Tibial nerve (tissue), 4 donors: Measurements from ENCODE around the gene MTMR11. TPM values are rescaled to one million over a fixed set of nuclear protein-coding genes. Genes with fewer than 3 reads are reported as not detected.

Source experiments
- DNase-seq, 2 donors: peaks; one replicate each; pipeline ENCODE4 v3.0.0-alpha.2; 2019; ENCODE audit warnings: low spot score in 2 of 2
- H3K27ac ChIP-seq, 4 donors: fragments of 200-600 bp; sonication (generic) in 3 of 4; one replicate each; pipeline ENCODE4 v1.5.1; 2017 to 2019; ENCODE audit warnings: mild to moderate bottlenecking in 1 of 4
- H3K27me3 ChIP-seq, 2 donors: fragments of 200-600 bp; sonication (generic) in 1 of 2; one replicate each; pipeline versions ENCODE4 v1.5.1 to v1.6.0; 2017 to 2019
- H3K36me3 ChIP-seq, 3 donors: fragments of 200-600 bp; sonication (generic); one replicate each; pipeline ENCODE4 v1.5.1; 2018 to 2019
- H3K4me1 ChIP-seq, 4 donors: fragments of 200-600 bp; sonication (generic) in 3 of 4; one replicate each; pipeline ENCODE4 v1.5.1; 2017 to 2019
- H3K4me3 ChIP-seq, 4 donors: fragments of 200-600 bp; sonication (generic) in 3 of 4; one replicate each; pipeline ENCODE4 v1.5.1; 2017 to 2019; ENCODE audit warnings: mild to moderate bottlenecking in 1 of 4, moderate library complexity in 1 of 4
- H3K9me3 ChIP-seq, 4 donors: fragments of 200-600 bp; sonication (generic) in 3 of 4; one replicate each; pipeline ENCODE4 v1.5.1; 2017 to 2019
- CTCF ChIP-seq, 5 experiments: fragments of 200-600 bp in 3 of 5; fragments of 450-650 bp in 2 of 5; sonication (generic) in 3 of 5; IDR thresholded peaks; one replicate each; pipeline ENCODE4 v1.5.1; 2016 to 2019; ENCODE audit warnings: antibody characterized with exemption in 5 of 5, mild to moderate bottlenecking in 3 of 5, moderate library complexity in 2 of 5
- EP300 ChIP-seq, 2 donors: sonication (generic); formaldehyde crosslinking; IDR thresholded peaks; one replicate each; pipeline ENCODE4 v1.6.1; 2017; ENCODE audit warnings: antibody characterized with exemption in 2 of 2, mild to moderate bottlenecking in 1 of 2
- POLR2A ChIP-seq, 2 donors: fragments of 450-650 bp; IDR thresholded peaks; one replicate each; pipeline ENCODE4 v1.6.1; 2017; ENCODE audit warnings: antibody characterized with exemption in 2 of 2, mild to moderate bottlenecking in 2 of 2, moderate library complexity in 2 of 2
- WGBS, 2 donors: methylation state at CpG; one replicate each; pipeline ENCODE4 v1.1.5; 2018; 5-methylcytosine and 5-hydroxymethylcytosine counted together
- total RNA-seq, 4 donors: library from RNA; depleted of rRNA; stranded (reverse); fragments of >200 nt; gene quantifications; one replicate each; pipeline ENCODE4 v1.1.0, GENCODE V29; 2016

The MTMR11 gene
- total RNA-seq, 4 donors from 2014 or later, result 10.3 to 21.4 (median 13.6) TPM

GRCh38 chr1:149925751-149926150 lies 10.9 kb downstream of the MTMR11 start:
- 82% methylated on average over 2 of the region's 2 CpGs for WGBS, 2 donors
- Histone ChIP-seq H3K27me3 (no peaks in the 10 kb centered on the region), H3K4me3 (no peak overlapping the region), H3K4me1 (peaks cover 0 to 35% (median 18%) of the 10 kb centered on the region in 4 donors), H3K27ac (no peak overlapping the region), H3K9me3 (no peaks in the 10 kb centered on the region), H3K36me3 (peaks cover 3 to 76% (median 24%) of the 10 kb centered on the region in 3 donors)
- TF ChIP-seq CTCF (IDR thresholded peaks at IDR 0.05) (no peak), POLR2A (IDR thresholded peaks at IDR 0.05) (no peak), EP300 (IDR thresholded peaks at IDR 0.05) (no peak)
- no peak for DNase-seq

- Histone ChIP-seq H3K27ac (no peak overlapping the region), H3K27me3 (no peaks in the 10 kb centered on the region), H3K4me3 (no peak overlapping the region), H3K36me3 (peaks cover 3 to 73% (median 24%) of the 10 kb centered on the region in 3 donors), H3K9me3 (no peaks in the 10 kb centered on the region), H3K4me1 (peaks cover 0 to 35% (median 18%) of the 10 kb centered on the region in 4 donors)
- 80 to 82% methylated on average over 3 of the region's 3 CpGs for WGBS, 2 donors
- TF ChIP-seq EP300 (IDR thresholded peaks at IDR 0.05), result no peak
- no peak for TF ChIP-seq POLR2A (IDR thresholded peaks at IDR 0.05)
- TF ChIP-seq CTCF (IDR thresholded peaks at IDR 0.05), result no peak
- no peak for DNase-seq
Measured at GRCh38 chr1:149925345-149925744, 11.3 kb downstream of the MTMR11 start.

GRCh38 chr1:149923626-149924025 lies 13.1 kb downstream of the MTMR11 start:
- Histone ChIP-seq H3K9me3 (no peaks in the 10 kb centered on the region), H3K4me1 (peaks cover 0 to 32% (median 18%) of the 10 kb centered on the region in 4 donors), H3K27ac (no peak overlapping the region), H3K36me3 (peaks cover 3 to 60% (median 24%) of the 10 kb centered on the region in 3 donors), H3K27me3 (peaks cover 0 to under 1% of the 10 kb centered on the region in 2 donors), H3K4me3 (no peak overlapping the region)
- TF ChIP-seq POLR2A (IDR thresholded peaks at IDR 0.05), result no peak
- TF ChIP-seq CTCF (IDR thresholded peaks at IDR 0.05), result no peak
- TF ChIP-seq EP300 (IDR thresholded peaks at IDR 0.05), result no peak
- no peak for DNase-seq
- WGBS, 2 donors, result 85 to 90% methylated on average over 10 of the region's 10 CpGs

GRCh38 chr1:149917571-149918144 lies 19.0 kb downstream of the MTMR11 start, which contains the start of gene SV2A:
TSS of gene SV2A (minus strand) at chr1:149917844. CDS start at chr1:149913840, 4,004 bp downstream.
- DNase-seq, result no peak
- no peak within 1 kb of the TSS for H3K27ac ChIP-seq
- 0 to 3% methylated on average over 23 to 24 of the region's 24 CpGs for WGBS, 2 donors
- peaks cover 0 to 20% of the 10 kb centered on the region in 2 donors for H3K27me3 ChIP-seq
- peaks cover 0 to 9% (median 4%) of the 10 kb centered on the region in 4 donors for H3K4me1 ChIP-seq
- peak within 1 kb of the TSS; percentile 21 to 50 (median 43) for H3K4me3 ChIP-seq
- H3K9me3 ChIP-seq, result no peaks in the 10 kb centered on the region
- peaks cover 0 to 20% (median 0%) of the 10 kb centered on the region in 3 donors for H3K36me3 ChIP-seq
- TF ChIP-seq POLR2A (IDR thresholded peaks at IDR 0.05), result no peak
- no peak for TF ChIP-seq EP300 (IDR thresholded peaks at IDR 0.05)
- no peak for TF ChIP-seq CTCF (IDR thresholded peaks at IDR 0.05)

- H3K27me3 ChIP-seq, result peaks cover 0 to 20% of the 10 kb centered on the region in 2 donors
- no peaks in the 10 kb centered on the region for H3K9me3 ChIP-seq
- H3K27ac ChIP-seq, result no peak overlapping the region
- TF ChIP-seq EP300 (IDR thresholded peaks at IDR 0.05) (no peak), CTCF (IDR thresholded peaks at IDR 0.05) (no peak), POLR2A (IDR thresholded peaks at IDR 0.05) (no peak)
- H3K4me1 ChIP-seq, result peaks cover 0 to 9% (median 4%) of the 10 kb centered on the region in 4 donors
- peaks cover 0 to 13% (median 0%) of the 10 kb centered on the region in 3 donors for H3K36me3 ChIP-seq
- 12 to 15% methylated on average over 10 of the region's 10 CpGs for WGBS, 2 donors
- no peak for DNase-seq
- peak overlapping the region in 3 of 4 donors; percentile 41 to 50 (median 45) for H3K4me3 ChIP-seq
Measured at GRCh38 chr1:149916898-149917252, 19.8 kb downstream of the MTMR11 start.
